ENCODE measurements around the gene ACSL6.

The ACSL6 gene

DNA sequence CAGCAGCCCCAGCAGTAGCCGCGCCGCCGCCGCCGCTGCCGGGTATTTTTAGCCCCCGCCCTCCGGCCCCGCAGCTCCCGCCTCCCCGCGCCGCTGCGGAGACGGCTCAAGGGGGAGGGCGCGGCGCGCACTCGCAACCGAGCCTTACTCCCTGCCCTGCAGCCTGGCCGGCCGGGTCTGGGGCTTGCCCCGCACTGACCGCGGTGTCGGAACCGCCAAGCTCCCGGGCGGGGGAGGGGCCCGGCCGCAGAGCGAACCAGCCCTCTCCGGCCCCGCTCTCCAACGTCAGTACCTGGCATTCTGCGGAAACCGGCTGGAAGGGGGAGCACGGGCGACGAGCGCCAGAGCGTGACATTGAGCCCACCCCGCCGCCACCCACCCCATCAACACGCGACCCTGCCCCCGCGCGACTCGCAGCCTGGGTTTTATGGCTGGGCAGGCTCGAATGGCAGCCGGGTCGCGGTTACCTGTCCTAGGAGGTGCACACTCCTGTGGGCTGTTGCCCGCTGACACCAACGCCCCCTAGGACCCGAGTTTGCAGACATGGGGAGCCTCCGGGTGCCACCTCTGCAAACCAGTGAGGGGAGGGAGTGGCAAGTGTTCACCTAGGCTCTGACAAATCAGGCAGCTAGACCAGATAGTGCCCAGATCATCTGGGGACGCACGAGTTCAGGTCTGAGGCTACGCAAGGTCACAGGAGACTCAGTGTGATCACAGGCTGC, at the start of gene ACSL6:
TSS of gene ACSL6 (minus strand) at position 37 of the 722 bp plus-strand sequence. CDS start 105 bp downstream, outside the sequence.
- no peak for DNase-seq (ENCODE audit: low read depth)

- no peak for DNase-seq (ENCODE audit: low read depth)
Observed at GRCh38 chr5:132060501-132061161, 49.2 kb upstream of the ACSL6 start, which contains the start of gene IL3. Gene IL3 (plus strand): TSS chr5:132060655. CDS start chr5:132060707, 52 bp downstream.

GRCh38 chr5:132059696-132060500, 48.4 kb upstream of the ACSL6 start:
- no peak for DNase-seq (ENCODE audit: low read depth)

DNA sequence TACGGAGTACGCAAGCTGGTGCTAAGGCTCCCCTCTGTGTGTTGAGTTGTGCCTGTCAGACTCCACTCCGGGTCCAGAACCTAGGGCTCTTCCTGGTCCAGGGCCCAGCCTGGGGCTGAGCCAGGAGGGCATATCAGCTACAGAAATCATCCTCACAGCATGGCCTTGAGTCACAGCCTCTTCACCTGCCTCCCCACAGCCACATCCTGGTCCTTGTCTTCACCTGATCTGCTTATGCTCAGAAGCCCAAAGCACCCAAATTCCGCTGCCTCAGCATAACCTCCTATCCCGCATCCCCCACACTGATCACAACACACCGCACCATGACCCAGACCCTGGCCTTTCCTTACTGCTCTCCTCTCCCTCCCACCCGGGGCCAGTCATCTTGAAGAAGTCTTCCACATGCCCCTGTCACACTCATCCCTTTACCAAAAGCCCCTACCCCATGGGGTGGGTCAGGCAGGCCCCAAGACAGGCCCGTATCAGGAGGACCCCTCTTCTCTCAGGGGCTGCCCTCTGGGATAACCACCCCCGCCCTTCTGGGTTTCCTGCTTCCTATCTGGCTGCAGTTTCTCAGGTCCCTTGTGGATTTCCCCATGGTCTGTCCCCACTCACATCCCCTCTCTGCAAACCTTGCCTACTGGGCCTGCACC, 47.7 kb upstream of the ACSL6 start:
- DNase-seq (ENCODE audit: low read depth): no peak

DNA sequence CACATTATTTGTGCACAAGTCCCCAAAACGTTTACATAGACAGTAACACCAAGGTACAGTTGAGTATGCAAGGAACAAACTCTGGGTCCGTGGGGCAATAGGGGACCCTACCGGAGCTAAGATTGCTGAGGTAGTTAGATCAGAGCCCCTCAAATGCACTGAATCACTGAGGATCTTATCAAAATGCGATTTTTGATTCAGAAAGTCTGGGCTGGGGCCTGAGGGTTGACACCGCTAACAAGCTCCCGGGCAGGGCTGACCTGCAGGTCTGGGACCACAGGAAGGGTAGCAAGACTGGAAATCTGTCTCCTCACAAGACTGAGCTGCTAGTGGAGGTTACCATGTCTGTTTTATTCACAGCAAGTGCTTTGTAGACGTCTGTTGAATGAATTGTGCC, 47.2 kb upstream of the ACSL6 start:
- DNase-seq (ENCODE audit: low read depth): no peak

GRCh38 chr5:132057498-132058255, 46.2 kb upstream of the ACSL6 start:
- DNase-seq (ENCODE audit: low read depth): no peak

DNA sequence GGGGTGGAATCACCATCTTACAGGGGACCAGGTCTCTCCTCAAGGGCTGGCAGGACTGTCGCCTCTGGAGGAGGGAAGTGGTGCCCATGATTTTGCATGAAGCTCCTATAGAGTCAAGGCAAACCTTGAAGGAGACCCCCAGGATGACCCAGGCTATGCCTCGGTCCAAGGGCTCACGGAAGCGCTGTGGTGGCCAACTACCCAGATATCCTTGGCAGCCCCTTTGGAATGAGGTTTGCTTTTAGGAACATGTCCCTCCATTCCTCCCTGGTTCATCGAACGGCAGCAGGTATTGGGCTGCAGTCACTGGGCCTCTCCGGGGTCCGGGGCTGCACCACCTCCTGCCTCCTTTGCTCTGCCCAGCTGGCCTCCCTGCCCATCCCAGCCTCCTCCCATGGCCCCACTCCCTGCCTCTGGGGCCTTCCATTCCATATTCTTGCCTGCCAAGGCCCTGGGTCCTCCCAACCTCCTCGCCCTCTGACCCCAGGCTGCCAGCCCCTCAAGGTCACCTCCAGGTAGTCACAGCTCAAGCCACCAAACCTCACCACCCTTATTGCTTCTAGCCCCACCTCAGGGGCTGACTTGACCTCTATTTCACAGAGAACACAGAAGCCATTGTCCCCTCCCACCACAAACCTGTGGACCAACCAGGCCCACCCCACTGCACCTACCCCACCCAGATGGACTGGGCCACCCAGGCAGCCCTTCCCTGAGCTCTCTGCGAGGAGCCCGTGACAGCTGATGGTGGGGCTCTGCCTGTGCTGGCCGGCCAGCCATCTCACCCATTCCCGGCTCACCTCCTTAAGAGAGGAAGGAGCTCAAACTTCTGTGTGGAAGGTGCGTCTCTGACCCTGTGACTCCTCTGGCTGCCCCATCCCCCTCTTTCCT, 45.4 kb upstream of the ACSL6 start:
- DNase-seq (ENCODE audit: low read depth): no peak

DNA sequence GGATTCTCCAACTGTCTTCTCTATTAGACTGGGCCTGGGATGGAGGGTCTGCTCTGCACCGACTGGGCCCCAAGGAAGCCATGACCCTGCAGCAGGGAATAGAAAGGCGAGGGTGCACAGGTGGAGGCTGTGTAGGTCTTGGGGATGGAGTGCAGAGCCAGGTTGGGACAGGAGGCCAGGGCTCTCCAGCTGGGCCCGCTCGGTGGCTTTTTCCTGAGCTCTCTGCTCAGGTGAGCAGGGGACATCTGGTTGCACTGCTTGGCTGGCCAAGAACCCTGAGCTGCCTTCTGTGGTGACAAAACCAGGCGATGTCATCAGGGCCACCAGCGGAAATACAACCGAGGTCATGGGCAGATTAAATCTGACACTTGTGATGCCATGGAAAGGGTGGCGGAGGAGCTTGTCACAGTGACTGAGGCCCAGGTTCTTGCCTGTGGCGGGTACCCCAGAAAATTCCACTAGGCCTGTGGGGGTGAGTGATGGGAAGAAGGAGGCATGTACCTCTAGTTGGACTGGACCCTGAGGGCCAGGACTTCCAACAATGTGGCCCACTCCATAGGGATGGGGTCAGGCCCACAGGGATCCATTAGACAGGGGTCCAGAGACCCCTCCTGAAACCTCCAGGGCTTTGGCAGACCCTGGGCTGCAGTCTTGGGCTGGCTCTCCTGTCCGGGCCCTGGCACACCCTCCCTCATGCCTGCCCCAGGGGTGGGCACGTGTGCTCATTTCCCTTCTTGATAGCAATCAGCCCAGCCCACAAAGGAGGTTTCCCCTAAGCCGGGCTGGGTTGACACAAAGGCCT, 44.6 kb upstream of the ACSL6 start:
- no peak for DNase-seq (ENCODE audit: low read depth)

GRCh38 chr5:132055441-132055807, 44.0 kb upstream of the ACSL6 start:
- no peak for DNase-seq (ENCODE audit: low read depth)

- DNase-seq (ENCODE audit: low read depth): no peak
Observed at GRCh38 chr5:132054697-132055440, 43.4 kb upstream of the ACSL6 start.

- DNase-seq (ENCODE audit: low read depth): no peak
Observed at GRCh38 chr5:132054031-132054696, 42.7 kb upstream of the ACSL6 start.

DNA sequence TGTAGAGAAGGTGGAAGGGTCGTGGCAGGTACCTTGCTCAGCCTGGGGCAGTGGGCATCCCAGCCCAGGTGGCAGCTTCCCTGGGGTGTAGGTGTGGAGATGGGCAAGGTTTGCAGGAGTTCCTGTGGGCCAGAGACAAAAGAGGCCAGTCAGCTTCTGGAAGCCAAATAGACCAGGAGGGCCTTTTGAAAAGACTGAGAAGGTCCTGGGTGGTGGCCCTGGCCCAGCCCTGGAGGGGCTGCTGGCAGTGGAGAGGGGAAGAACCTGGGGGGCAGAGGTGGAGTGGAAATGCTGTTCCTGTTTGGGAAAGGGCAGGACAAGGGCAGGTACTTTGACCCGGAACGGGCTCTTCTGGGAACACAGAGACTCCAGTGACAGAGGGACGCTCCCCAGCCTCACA, 42.0 kb upstream of the ACSL6 start:
- DNase-seq (ENCODE audit: low read depth): no peak

DNA sequence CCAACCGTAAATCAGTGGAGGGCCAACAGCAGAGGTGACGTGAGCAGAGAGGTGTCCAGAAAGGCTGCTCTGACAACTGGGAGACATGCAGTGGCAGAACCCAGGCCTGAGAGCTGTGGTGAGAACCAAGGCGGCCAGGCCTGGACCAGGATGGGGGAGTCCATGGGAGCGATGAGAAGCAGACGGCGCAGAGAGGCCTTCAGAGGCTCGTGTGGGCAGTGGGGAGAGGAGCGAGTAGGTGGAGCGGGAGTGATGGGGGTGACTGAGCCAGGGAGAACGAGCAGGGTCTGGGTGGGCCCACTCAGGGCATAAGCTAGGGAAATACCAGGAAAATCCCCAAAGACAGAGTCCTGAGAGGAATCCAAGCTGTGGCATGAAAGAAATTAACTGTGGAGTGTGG, 41.1 kb upstream of the ACSL6 start:
- no peak for DNase-seq (ENCODE audit: low read depth)

DNA sequence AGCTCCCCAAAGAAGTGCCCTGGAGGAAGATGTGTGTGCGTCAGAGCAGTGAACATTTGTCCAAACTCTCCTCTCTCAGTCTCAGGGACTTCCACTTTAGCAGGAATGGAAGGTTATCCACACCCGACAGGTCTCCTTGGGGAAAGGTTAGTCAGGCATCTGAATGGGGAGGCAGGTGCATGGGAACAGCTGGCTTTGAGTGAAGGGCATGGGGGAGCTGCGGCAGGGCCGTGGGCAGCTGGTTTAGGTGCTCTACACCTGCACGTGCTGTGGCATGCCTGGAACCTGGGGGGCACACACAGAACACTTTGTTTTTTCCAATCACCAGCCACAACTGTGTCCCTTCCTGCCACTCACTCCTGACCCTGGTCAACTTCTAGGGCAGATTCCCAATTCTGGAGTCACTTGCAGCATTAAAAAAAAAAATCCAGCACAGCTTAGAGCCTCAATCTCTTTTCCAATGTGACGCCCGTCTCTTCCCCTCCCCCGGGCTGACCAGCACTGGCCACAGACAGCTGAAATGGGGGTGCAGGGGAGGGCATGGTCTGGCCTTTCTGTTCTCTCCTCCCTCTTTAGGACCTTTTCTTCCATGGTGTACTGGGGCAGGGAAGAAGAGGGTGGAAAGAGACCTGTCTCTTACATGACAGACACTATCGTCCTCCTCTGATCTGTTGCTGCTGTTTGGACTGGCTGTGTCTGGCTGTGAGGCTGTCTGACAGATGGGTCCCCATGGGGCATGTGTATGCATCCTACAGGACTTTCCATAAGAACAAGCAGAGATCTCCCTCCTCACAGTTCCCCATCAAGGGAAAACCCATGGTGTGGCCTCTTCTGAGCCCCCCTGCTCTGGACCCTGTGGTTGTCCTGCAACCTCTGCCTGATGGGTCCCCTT, 39.4 kb upstream of the ACSL6 start:
- no peak for DNase-seq (ENCODE audit: low read depth)

- no peak for DNase-seq (ENCODE audit: low read depth)
Observed at GRCh38 chr5:132050136-132050535, 38.7 kb upstream of the ACSL6 start.

- DNase-seq (ENCODE audit: low read depth): no peak
Observed at GRCh38 chr5:132049559-132049958, 38.1 kb upstream of the ACSL6 start.

DNA sequence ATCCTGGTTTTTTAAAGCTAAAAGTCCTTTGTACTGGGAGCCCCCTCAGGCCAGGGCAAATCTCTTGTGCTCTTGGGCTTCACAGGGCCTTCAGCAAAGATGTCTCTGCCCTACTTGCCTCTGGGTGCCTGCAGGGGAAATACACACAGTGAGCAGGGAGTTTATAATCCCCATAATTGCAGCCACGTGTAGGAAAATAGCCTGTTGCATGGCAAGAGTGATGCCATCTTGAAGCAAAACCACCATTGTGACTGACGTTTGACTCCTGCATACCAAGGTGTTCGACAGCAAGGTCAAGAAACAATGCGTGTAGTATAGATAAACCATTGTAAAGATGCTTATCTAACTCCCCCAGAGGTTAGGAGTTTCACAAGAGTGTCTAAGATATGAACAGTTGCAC, 37.6 kb upstream of the ACSL6 start:
- no peak for DNase-seq (ENCODE audit: low read depth)

Measured in stimulated activated CD8-positive, alpha-beta memory T cell treated with anti-CD3 and anti-CD28 coated beads, Interleukin-4, amount 100 ng/mL, for 24 hours (primary cell).